ENCODE measurements around the gene NCK2.

- no peak for TF ChIP-seq CTCF (IDR thresholded peaks at IDR 0.05)
- TF ChIP-seq POLR2A (IDR thresholded peaks at IDR 0.05), result no peak
Measured at GRCh38 chr2:105873281-105873680, 128.6 kb downstream of the NCK2 start.

All from thyroid gland (tissue), 4 donors.